HG03159 (cell line): ENCODE measurements around the gene DAZAP1.
A peak's percentile ranks its signal among the peaks of the same experiment; 100 is the strongest.

Experiments used
- ATAC-seq: cut with Tn5 transposase; IDR thresholded peaks from one replicate; pipeline ENCODE4 v1.9.1; 2021; ENCODE audit warnings: mild to moderate bottlenecking, moderate library complexity; ENCODE audit not compliant: unreplicated experiment

DAZAP1 gene

GRCh38 chr19:1424192-1424955, 17.0 kb downstream of the DAZAP1 start:
- no peak for ATAC-seq

DNA sequence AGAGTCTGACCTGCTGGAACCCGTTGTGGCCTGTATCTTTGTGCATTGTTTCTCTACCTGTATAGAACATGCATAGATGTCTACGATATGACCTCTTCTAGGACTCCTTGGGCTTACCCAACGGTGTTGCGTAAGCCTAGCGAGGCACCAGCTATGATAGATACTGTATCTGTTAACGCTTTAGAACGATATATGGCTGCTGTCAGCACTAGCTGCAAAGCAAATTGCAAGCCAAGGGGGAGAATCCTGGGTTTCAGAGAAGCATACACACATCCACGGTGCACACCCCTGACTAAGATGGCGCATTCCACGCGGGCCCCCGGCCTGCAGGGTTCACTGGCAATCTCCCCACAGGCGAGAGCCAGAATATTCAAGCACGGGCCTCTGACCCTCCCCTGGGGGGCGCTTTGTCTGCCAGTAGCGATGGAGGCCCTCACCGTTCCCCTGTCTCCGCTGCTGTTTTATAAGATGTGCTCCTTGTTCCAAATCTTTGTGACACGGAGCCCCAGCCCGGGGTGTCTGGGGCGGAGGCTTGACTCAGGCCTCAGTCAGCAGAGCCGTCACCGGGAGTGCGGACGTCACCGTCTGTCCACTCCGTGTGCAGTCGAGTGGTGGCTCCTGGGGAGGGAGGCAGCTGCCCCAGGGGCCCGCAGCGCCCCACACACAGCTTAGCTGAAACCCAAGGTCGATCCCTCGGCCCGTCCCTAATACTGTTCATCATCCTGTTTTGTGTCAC, 17.9 kb downstream of the DAZAP1 start:
- ATAC-seq: no peak

DNA sequence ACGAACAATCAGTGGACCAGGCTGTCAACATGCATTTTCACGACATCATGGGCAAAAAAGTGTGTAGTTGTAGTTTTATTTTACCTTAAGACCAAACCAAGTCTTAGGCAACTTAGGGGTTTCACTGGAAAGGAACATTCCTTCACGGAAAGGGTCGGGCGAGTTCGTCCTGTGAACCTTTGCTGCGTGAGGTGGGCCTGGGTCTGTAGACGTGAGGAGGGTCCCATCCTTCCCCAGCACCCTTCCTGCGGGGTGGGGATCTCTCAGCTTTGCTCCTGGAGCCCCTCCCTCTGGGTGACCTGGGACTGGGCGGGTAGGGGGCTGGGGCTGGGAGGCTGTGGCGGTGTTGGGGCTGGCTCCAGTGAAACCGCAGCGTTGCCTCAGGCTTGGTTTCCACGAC, 18.5 kb downstream of the DAZAP1 start:
- no peak for ATAC-seq

DNA sequence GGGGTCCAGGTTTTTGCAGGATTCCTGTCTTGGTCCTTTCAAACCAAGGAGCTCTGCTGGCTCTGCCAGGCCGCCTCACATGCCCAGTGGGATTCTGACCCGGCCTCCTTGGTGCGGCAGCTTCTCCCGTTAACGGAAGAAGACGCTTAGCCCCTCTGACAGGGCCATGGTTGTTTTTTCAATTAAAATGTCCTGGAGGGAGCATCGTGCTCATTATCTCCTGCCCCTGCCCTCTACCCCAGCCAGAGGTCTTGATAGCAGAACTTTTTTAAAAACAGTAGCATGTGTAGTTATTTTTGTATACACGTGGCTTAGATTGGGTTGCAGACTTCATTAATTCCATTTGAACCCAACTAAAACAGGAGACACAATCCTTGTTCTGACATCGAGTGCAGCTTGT, 19.4 kb downstream of the DAZAP1 start:
- no peak for ATAC-seq

DNA sequence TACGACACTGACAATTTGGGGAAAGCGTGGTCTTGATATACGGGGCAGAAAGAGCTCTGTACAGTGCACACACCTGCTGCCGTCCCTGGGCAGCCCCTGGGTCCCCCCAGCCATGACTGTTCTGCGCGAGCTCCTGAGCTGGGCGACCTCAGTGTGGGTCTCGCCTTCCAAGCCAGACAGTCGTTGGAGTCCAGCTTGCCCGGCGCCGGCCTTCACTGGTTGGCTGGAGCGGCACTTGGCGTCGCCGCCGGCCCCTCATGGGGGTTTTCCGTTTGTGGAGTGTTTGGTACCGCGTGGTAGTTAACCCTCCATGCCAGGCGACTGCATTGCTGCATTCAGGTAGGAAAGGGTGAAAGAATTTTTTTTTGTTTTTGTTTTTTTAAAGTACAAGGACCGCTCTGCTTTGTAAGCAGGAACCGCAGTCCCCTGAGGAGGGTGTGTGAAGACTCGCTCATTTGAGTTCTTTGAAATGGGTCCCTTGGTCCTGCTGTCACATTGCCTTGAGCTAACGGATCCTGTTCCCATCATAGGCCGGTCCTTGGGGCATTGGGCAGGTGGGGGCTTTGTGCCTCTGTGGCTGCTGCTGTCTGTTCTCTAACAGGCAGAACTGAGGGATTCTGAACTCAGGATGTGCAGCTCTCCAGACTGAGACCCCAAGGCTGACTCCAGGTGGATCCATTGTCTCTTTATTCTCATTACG, 20.0 kb downstream of the DAZAP1 start:
- no peak for ATAC-seq

DNA sequence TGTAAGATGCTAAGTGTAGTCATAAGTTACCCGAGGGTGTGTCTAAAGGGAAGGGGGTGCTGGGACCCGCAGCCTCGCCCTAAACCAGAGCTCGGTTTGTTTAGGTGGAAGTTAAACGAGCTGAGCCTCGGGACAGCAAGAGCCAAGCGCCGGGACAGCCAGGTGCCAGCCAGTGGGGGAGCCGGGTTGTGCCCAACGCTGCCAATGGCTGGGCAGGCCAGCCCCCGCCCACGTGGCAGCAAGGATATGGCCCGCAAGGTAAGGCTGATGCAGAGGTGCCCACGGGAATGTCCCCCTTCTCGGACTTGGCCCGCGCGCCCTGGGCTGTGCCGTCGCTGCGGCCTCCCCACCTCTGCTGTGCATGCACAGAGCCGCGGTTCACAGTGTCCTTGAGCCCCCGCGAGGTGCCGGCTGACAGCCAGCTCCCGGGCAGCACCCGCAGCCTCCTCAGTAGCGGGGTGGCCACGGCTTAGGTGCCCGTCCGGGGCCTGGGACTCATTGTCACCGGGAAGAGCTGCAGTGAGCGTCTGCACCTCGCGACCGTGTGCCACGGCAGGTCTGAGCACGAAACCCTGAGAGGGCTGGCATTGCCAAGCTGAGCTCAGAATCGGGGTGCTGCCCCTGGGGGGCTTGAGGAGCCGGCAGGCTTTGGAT, 21.5 kb downstream of the DAZAP1 start:
- ATAC-seq: no peak

DNA sequence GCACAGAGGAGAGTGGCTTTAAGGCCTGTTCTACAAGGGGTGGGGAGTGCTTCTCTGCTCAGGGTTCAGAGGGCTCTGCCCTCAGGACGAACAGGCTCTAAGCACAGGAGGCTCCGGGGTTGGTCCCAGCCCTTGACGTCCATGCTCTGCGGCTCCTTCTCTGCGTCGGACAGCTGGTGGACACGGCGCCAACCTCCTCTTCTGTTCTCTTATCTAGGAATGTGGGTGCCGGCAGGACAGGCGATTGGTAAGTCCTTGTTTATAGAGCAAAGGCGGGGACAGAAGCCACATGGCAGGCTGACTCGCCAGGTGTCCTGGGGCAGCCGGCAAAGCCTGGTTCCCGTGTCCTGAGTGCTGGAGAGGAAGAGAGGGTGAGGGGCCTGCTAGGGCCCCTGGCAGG, 22.4 kb downstream of the DAZAP1 start:
- no peak for ATAC-seq

DNA sequence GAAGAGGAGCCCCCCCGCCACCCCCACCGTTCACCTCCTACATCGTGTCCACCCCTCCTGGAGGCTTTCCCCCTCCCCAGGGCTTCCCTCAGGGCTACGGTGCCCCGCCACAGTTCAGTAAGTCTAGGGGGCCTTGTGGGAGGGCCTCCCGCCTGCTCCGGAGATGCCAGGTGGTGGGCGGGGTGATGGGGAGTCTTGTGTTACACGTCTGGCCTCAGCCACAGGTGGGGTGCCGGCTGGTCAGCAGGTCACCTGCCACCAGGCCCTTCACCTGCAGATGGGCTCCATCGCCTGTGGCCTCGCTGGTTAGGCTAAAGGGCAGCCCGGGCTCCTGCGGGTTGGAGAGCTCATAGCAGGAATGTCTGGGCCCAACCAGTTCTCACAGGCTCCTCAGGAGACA, 22.9 kb downstream of the DAZAP1 start:
- no peak for ATAC-seq

GRCh38 chr19:1431759-1432506, 24.5 kb downstream of the DAZAP1 start:
- ATAC-seq: no peak

DNA sequence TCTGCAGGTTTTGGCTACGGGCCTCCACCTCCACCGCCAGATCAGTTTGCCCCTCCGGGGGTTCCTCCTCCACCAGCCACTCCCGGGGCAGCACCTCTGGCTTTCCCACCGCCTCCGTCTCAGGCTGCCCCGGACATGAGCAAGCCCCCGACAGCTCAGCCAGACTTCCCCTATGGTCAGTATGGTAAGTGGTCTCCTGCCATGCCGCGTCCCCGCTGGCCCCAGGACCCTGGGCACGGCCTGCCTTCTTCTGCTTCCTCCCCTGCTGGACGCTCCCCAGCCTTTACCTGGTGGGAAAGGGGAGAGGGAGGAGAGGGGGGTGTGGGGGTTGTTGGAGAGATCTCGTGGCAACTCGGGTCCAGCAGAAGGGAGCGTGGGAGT, 25.1 kb downstream of the DAZAP1 start:
- ATAC-seq: no peak

DNA sequence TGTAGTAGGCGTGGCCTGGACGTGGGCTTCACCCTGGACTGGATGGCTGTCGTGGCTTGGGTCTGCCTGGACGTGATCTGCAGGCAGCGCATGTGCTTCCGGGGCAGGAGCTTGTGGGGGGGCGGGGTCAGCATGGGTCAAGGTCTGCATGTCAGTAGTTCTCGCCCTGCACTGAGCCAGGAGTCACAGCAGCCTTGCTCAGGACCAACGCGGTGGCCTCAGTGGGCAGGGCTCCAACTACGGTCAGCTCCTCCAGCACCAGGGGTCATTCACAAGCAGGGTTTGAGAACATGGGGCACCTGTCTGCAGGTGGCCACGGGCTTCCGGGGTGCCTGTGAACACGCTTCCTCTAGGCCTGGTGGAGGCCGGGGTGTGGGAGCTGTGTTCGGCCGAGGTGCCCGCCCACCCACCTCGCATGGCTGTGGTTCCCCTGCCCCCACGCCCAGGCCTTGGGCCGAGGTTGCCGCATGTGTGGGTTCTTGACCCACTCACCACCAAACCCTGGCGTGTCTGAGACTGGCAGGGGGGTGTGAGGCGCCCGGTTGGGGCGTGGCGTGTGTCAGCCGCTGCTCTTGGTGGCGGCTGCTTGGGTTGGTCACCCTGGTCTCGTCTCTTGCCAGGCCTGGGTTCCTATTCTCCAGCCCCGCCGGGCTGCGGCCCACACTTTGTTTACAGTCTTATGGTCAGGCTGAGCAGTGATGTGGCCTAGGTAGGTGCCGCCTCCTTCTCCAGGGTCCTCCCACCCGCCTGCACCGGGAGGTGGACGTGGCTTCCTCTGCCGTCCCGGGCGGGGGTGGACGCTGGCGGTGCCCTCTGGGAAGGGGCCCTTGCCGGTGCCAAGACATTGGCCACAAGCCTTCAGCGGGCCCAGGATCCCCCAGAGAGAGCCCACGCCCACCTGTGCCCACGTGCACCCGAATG, 26.0 kb downstream of the DAZAP1 start:
- ATAC-seq: no peak

GRCh38 chr19:1434040-1434366, 26.6 kb downstream of the DAZAP1 start:
- no peak for ATAC-seq

DNA sequence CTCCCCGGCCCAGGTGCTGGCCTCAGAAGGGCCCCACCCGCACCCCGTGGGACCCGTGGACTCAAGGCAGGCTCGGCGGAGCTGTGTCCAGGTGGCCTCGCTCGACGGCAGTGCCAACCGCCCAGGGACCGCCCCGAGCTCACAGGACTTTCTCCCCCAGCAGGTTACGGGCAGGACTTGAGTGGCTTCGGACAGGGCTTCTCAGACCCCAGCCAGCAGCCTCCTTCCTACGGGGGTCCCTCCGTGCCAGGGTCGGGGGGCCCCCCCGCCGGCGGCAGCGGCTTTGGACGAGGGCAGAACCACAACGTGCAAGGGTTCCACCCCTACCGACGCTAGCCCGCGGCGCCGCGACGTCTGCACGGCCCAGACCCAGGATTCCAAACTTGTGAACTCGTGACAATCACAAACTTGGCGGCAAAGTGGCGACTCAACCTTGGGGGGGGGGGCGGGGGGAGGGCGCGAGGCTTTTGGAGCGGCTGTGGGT, 27.2 kb downstream of the DAZAP1 start:
- no peak for ATAC-seq

GRCh38 chr19:1435378-1435989, 28.1 kb downstream of the DAZAP1 start:
- no peak for ATAC-seq

DNA sequence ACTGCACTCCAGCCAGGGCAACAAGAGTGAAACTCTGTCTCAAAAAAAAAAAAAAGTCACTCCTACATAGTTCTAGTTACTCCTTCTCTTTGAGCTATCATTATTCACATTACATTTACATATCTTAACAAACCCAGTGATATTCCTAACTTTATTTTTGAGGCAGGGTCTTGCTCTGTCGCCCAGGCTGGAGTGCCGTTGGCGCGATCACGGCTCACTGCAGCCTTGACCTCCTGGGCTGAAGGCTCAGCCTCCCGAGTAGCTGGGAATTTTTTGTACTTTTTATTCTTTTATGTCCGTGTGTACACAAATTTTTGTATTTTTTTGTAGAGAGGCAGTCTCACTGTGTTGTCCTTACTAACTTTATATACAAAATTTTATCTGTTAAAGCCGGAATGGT, 30.2 kb downstream of the DAZAP1 start:
- no peak for ATAC-seq

DNA sequence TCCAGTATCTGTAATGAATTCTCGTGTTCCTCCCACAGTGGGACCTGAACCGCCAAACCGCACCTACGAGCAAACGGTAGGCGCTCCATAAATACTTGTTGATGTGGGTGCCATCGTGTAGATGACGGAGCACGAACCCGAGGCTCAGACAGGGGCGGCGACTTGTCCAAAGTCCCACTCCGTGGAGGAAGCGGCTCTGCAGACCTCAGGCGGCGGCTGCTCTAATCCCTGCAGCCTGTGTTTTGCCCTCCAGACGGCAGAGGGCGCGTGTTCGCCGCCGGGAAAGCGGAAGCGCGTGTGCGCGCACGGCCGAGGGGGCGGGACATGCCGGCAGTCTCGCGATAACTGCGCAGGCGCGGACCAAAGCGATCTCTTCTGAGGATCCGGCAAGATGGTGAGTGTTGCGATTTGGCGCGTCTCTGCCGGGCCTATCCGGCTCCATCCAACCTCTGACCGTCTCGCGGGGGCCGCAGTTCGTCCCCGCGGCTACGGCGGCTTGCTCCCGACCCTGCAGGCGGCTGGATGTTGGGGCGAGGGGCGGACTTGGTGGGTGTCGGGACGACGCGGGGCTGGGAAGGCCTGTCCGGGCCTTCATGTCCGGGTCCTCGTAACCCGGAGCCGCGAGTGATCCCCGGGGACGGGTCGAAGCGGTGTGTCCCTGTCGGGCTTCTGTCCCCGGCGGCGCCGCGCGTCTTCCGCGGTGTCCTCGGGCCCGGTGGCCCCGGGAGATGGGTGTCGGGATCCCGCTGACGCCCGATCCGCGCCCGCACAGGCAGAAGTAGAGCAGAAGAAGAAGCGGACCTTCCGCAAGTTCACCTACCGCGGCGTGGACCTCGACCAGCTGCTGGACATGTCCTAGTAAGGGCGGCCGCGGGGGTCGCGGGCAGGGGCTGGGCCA, 30.9 kb downstream of the DAZAP1 start, which contains the start of gene RPS15:
Gene RPS15 (plus strand): TSS at position 362 of the 898 bp plus-strand sequence. CDS start 30 bp downstream, at position 392.
- peak; percentile 68 for ATAC-seq

DNA sequence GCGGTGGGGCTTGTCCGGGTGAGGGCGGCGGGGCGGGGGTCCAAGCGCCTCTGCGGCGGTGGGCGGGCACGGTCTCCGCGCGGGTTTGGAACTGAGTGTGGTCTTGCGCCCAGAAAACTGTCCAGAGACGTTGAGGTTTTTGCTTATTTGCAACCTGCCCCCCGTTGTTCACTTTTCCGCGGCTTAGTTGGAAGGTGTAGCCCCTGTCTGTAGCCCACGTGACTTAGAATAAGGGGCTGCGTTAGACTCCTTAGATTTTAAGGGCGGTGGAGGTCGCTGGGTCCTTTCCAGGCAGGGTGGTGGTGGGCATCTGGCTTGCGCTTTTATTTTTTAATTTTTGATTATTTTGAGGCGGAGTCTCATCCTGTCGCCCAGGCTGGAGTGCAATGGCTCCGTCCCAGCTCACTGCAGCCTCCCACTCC, 31.6 kb downstream of the DAZAP1 start:
- no peak for ATAC-seq
